HCT116 (cell line): ENCODE results near the gene KIAA1755. TPM values are rescaled to one million over a fixed set of nuclear protein-coding genes. Genes with fewer than 3 reads are reported as not detected.
"Not testable (repeated sequence)": the region's sequence is repeated elsewhere in the genome, so short reads cannot be mapped to it uniquely, and the experiment has no call there.

Experiments
- ATAC-seq: fragments of 200-7000 bp; cut with Tn5 transposase; 2 replicates; pipeline ENCODE4 v1.9.1; 2020; ENCODE audit warnings: mild to moderate bottlenecking, moderate library complexity
- BruUV-seq: library from RNA; stranded (reverse); fragments of 400-500 nt; replicated peaks from 2 replicates; lab custom pipeline; 2021; lab: Mats Ljungman, UMichigan
- CTCF ChIA-PET: fragments of 300-600 bp; sonication (Branson Sonifier 250); formaldehyde crosslinking; loops from one replicate; lab custom pipeline; 2021; ENCODE audit warnings: antibody characterized with exemption; lab: Charles Lee
- POLR2A ChIA-PET: fragments of 300-600, 350-600 bp; sonication (Branson Sonifier 250); formaldehyde crosslinking; loops from one replicate; lab custom pipeline; 2021; ENCODE audit warnings: antibody characterized with exemption; lab: Charles Lee
- RAD21 ChIA-PET, 2 experiments: fragments of 300-600 bp; sonication (Branson Sonifier 250); formaldehyde crosslinking; loops; one replicate each; lab custom pipeline; 2023; ENCODE audit warnings: low total read pairs in 2 of 2; ENCODE audit not compliant: uncharacterized antibody in 2 of 2, unreplicated experiment in 2 of 2, low non-redundant PET in 1 of 2; lab: Charles Lee
- DNase-seq: peaks from one replicate; pipeline ENCODE4 v3.0.0-alpha.2; 2010; ENCODE audit warnings: low read depth, low spot score
- H2AFZ ChIP-seq: fragments of 200-600 bp; shearing (Covaris generic), sonication (generic); 2 replicates; pipeline ENCODE4 v1.6.1; 2017; ENCODE audit warnings: low read depth, mixed run types, mixed read lengths, antibody characterized with exemption, low read length; ENCODE audit not compliant: poor library complexity, severe bottlenecking
- H3K27ac ChIP-seq: 2 replicates; pipeline ENCODE4 v1.5.1; 2012; ENCODE audit warnings: low read depth, low read length
- H3K27me3 ChIP-seq: fragments of 200-600 bp; sonication (generic); 2 replicates; pipeline ENCODE4 v1.6.1; 2016; ENCODE audit warnings: mixed run types, low read length, mixed read lengths; ENCODE audit not compliant: insufficient read depth
- H3K36me3 ChIP-seq, 2 experiments: fragments of 200-500 bp in 1 of 2; fragments of 200-600 bp in 1 of 2; sonication (Bioruptor generic) in 1 of 2; sonication (generic) in 1 of 2; 2 replicates each; pipeline versions ENCODE4 v1.5.1 to v1.6.1; 2014 to 2016; ENCODE audit warnings: low read length in 2 of 2, inconsistent platforms in 1 of 2, mixed read lengths in 1 of 2, mixed run types in 1 of 2; ENCODE audit not compliant: insufficient read depth in 2 of 2, control insufficient read depth in 1 of 2
- H3K4me1 ChIP-seq, 2 experiments: fragments of 200-600 bp in 1 of 2; sonication (generic) in 1 of 2; 2 replicates each; pipeline versions ENCODE4 v1.5.1 to v1.6.1; 2012 to 2017; ENCODE audit warnings: low read length in 2 of 2, inconsistent platforms in 1 of 2, mild to moderate bottlenecking in 1 of 2, mixed read lengths in 1 of 2, mixed run types in 1 of 2, moderate library complexity in 1 of 2; ENCODE audit not compliant: insufficient read depth in 2 of 2, control insufficient read depth in 1 of 2
- H3K4me2 ChIP-seq: fragments of 200-600 bp; sonication (generic); 2 replicates; pipeline ENCODE4 v1.6.1; 2017; ENCODE audit warnings: mixed run types, low read length, mixed read lengths
- H3K4me3 ChIP-seq, 2 experiments: fragments of 200-600 bp in 1 of 2; sonication (generic) in 1 of 2; replicated peaks in 1 of 2; 2 replicates each; pipeline ENCODE4 v1.5.1; 2011 to 2016; ENCODE audit warnings: low read length in 2 of 2, control low read depth in 1 of 2, low read depth in 1 of 2, mild to moderate bottlenecking in 1 of 2, mixed read lengths in 1 of 2, mixed run types in 1 of 2
- H3K79me2 ChIP-seq: fragments of 200-600 bp; sonication (generic); 2 replicates; pipeline ENCODE4 v1.6.1; 2017; ENCODE audit warnings: mild to moderate bottlenecking, mixed run types, low read length, moderate library complexity, mixed read lengths; ENCODE audit not compliant: insufficient read depth
- H3K9ac ChIP-seq: fragments of 200-600 bp; sonication (generic); 2 replicates; pipeline ENCODE4 v1.6.1; 2016; ENCODE audit warnings: low read length, mixed read lengths
- H3K9me2 ChIP-seq: fragments of 200-600 bp; sonication (generic), shearing (Covaris generic); 2 replicates; pipeline ENCODE4 v1.6.1; 2017; ENCODE audit warnings: mixed run types, mild to moderate bottlenecking, moderate library complexity; ENCODE audit not compliant: insufficient read depth
- H3K9me3 ChIP-seq, 2 experiments: fragments of 200-500 bp in 1 of 2; fragments of 200-600 bp in 1 of 2; sonication (Bioruptor generic) in 1 of 2; sonication (generic) in 1 of 2; 2 replicates each; pipeline ENCODE4 v1.6.1; 2014 to 2017; ENCODE audit warnings: low read length in 2 of 2, mixed read lengths in 2 of 2, inconsistent platforms in 1 of 2, low read depth in 1 of 2, mild to moderate bottlenecking in 1 of 2, mixed run types in 1 of 2, moderate library complexity in 1 of 2; ENCODE audit not compliant: control insufficient read depth in 1 of 2, insufficient read depth in 1 of 2
- H4K20me1 ChIP-seq: fragments of 200-600 bp; sonication (generic), shearing (Covaris generic); 2 replicates; pipeline ENCODE4 v1.6.1; 2017; ENCODE audit warnings: mixed run types, mild to moderate bottlenecking, moderate library complexity; ENCODE audit not compliant: insufficient read depth
- ATF3 ChIP-seq: IDR thresholded peaks from 2 replicates; pipeline ENCODE4 v1.6.1; 2012
- CBX3 ChIP-seq: IDR thresholded peaks from 2 replicates; pipeline ENCODE4 v1.6.1; 2012; ENCODE audit warnings: low read depth
- CEBPB ChIP-seq: IDR thresholded peaks from 2 replicates; pipeline ENCODE4 v1.6.1; 2012; ENCODE audit warnings: low read depth
- EGR1 ChIP-seq: IDR thresholded peaks from 2 replicates; pipeline ENCODE4 v1.6.1; 2012; ENCODE audit warnings: low read depth
- POLR2A ChIP-seq: IDR thresholded peaks from 2 replicates; pipeline ENCODE4 v1.7.0; 2011; ENCODE audit warnings: borderline replicate concordance; ENCODE audit not compliant: insufficient read depth, insufficient read length; ENCODE audit errors: extremely low read depth
- POLR2AphosphoS5 ChIP-seq: IDR thresholded peaks from 2 replicates; pipeline ENCODE4 v1.6.1; 2011; ENCODE audit warnings: mild to moderate bottlenecking, low read depth, low read length, moderate library complexity
- TCF7L2 ChIP-seq: IDR thresholded peaks from 2 replicates; pipeline ENCODE4 v1.7.0; 2011; ENCODE audit warnings: borderline replicate concordance, inconsistent platforms; ENCODE audit not compliant: insufficient read depth, insufficient read length; ENCODE audit errors: extremely low read depth
- intact Hi-C: fragments of 100-400 bp; cut with micrococcal nuclease; formaldehyde crosslinking; loops from 2 replicates; pipeline ENCODE4 v1.10.0; 2022
- total RNA-seq: library from RNA; stranded (reverse); gene quantifications from one replicate; pipeline ENCODE4 v1.2.1, GENCODE V29; 2021; ENCODE audit not compliant: unreplicated experiment
- TF ChIP-seq, protein P1 (sequence below), 3 experiments: fragments of 200-600 bp in 1 of 3; sonication (generic) in 1 of 3; IDR thresholded peaks in 2 of 3; conservative IDR thresholded peaks in 1 of 3; 2 replicates each; pipeline ENCODE4 v1.5.1; 2012 to 2017; ENCODE audit warnings: low read depth in 2 of 3, low read length in 2 of 3, antibody characterized with exemption in 1 of 3, borderline replicate concordance in 1 of 3, control low read depth in 1 of 3, mild to moderate bottlenecking in 1 of 3, mixed read lengths in 1 of 3, mixed run types in 1 of 3, moderate library complexity in 1 of 3; ENCODE audit not compliant: insufficient read depth in 1 of 3
- TF ChIP-seq, protein P2 (sequence below): IDR thresholded peaks from 2 replicates; pipeline ENCODE4 v1.6.1; 2012; ENCODE audit warnings: low read depth

Gene KIAA1755
- total RNA-seq, 1 experiment from 2014 or later, result not detected

DNA sequence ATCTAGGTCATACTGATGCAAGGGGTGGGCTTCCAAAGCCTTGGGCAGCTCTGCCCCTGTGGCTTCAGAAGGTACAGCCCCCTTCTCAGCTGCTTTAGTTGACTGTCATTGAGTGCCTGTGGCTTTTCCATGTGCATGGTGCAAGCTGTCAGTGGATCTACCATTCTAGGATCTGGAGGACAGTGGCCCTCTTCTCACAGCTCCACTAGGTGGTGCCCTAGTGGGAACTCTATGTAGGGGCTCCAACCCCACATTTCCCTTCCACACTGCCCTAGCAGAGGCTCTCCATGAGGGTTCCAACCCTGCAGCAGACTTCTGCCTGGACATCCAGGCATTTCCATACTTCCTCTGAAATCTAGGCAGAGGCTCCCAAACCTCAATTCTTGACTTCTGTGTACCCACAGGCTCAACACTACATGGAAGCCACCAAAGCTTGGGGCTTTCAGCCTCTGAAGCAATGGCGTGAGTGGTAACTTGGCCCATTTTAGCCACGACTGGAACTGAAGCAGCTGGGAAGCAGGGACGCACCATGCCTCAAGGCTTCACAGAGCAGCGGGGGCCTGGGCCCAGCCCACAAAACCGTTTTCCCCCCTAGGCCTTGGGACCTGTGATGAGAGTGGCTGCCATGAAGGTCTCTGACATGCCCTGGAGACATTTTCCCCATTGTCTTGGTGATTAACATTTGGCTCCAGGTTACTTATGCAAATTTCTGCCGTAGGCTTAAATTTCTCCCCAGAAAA, 20.8 kb upstream of the KIAA1755 start:
- RAD21 ChIA-PET, POLR2A ChIA-PET, CTCF ChIA-PET, H3K36me3 ChIP-seq, H3K79me2 ChIP-seq, H3K9me3 ChIP-seq, H3K9me2 ChIP-seq, H3K4me3 ChIP-seq, H3K27me3 ChIP-seq, H2AFZ ChIP-seq, H3K4me2 ChIP-seq, H3K9ac ChIP-seq, H3K27ac ChIP-seq, DNase-seq, BruUV-seq, intact Hi-C loops, H4K20me1 ChIP-seq: not testable (repeated sequence)
- peaks cover 7 to 15% of the 10 kb centered on the region in 2 experiments; a peak in 3 of 4 replicates for H3K4me1 ChIP-seq
- 0 out of 2 replicates have a peak, but pooled peaks have one; percentile 20 for ATAC-seq
- TF ChIP-seq, protein P1, sequence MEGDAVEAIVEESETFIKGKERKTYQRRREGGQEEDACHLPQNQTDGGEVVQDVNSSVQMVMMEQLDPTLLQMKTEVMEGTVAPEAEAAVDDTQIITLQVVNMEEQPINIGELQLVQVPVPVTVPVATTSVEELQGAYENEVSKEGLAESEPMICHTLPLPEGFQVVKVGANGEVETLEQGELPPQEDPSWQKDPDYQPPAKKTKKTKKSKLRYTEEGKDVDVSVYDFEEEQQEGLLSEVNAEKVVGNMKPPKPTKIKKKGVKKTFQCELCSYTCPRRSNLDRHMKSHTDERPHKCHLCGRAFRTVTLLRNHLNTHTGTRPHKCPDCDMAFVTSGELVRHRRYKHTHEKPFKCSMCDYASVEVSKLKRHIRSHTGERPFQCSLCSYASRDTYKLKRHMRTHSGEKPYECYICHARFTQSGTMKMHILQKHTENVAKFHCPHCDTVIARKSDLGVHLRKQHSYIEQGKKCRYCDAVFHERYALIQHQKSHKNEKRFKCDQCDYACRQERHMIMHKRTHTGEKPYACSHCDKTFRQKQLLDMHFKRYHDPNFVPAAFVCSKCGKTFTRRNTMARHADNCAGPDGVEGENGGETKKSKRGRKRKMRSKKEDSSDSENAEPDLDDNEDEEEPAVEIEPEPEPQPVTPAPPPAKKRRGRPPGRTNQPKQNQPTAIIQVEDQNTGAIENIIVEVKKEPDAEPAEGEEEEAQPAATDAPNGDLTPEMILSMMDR (IDR thresholded peaks at IDR 0.05 in 2 of 3, conservative IDR thresholded peaks at IDR 0.05 in 1 of 3; ENCODE audit: borderline replicate concordance in 1 of 3, insufficient read depth in 1 of 3, low read depth in 2 of 3, low read length in 2 of 3), result peak in 2 of 3 experiments; percentile 18 to 30; a peak in 2 of 6 replicates

DNA sequence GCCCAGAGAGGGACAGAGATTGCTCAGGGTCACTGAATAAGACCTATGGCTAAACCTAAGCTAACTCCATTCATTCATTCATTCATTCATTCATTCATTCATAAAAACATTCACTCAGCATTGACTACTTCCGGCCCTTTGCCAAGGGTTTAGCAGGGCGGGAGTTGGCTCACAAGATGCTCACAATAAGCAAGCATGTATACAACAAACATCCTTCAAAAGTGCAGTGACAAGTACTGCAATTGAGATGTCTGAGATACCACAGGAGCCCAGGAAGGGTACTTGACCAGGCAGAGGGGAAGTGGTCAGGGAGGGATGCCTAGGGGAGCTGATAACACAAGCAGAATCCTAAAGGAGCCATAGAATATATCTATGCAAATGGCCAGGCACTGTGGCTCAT, 18.2 kb upstream of the KIAA1755 start:
- Histone ChIP-seq H3K4me1 (peaks cover 7 to 29% of the 10 kb centered on the region in 2 experiments; a peak in 3 of 4 replicates), H3K36me3 (no peaks in the 10 kb centered on the region), H3K27me3 (no peaks in the 10 kb centered on the region), H2AFZ (no peak overlapping the region), H3K79me2 (no peaks in the 10 kb centered on the region), H3K9ac (no peak overlapping the region), H3K27ac (no peak overlapping the region), H3K9me2 (no peaks in the 10 kb centered on the region), H3K9me3 (no peaks in the 10 kb centered on the region; a peak in 1 of 4 replicates), H3K4me3 (no peak overlapping the region), H3K4me2 (no peak overlapping the region), H4K20me1 (no peaks in the 10 kb centered on the region)
- no TSS peak for BruUV-seq
- intact Hi-C loops, result no loop called here
- ChIA-PET CTCF (no interaction called here), POLR2A (no interaction called here), RAD21 (no interaction called here)
- no peak for DNase-seq
- ATAC-seq, result no peak
- no peak for TF ChIP-seq CEBPB
- no peak for TF ChIP-seq CBX3
- TF ChIP-seq TCF7L2, result no peak
- no peak for TF ChIP-seq POLR2AphosphoS5
- no peak for TF ChIP-seq POLR2A
- TF ChIP-seq ATF3, result no peak
- TF ChIP-seq, protein P2, sequence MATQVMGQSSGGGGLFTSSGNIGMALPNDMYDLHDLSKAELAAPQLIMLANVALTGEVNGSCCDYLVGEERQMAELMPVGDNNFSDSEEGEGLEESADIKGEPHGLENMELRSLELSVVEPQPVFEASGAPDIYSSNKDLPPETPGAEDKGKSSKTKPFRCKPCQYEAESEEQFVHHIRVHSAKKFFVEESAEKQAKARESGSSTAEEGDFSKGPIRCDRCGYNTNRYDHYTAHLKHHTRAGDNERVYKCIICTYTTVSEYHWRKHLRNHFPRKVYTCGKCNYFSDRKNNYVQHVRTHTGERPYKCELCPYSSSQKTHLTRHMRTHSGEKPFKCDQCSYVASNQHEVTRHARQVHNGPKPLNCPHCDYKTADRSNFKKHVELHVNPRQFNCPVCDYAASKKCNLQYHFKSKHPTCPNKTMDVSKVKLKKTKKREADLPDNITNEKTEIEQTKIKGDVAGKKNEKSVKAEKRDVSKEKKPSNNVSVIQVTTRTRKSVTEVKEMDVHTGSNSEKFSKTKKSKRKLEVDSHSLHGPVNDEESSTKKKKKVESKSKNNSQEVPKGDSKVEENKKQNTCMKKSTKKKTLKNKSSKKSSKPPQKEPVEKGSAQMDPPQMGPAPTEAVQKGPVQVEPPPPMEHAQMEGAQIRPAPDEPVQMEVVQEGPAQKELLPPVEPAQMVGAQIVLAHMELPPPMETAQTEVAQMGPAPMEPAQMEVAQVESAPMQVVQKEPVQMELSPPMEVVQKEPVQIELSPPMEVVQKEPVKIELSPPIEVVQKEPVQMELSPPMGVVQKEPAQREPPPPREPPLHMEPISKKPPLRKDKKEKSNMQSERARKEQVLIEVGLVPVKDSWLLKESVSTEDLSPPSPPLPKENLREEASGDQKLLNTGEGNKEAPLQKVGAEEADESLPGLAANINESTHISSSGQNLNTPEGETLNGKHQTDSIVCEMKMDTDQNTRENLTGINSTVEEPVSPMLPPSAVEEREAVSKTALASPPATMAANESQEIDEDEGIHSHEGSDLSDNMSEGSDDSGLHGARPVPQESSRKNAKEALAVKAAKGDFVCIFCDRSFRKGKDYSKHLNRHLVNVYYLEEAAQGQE, result no peak
- TF ChIP-seq, protein P1 (IDR thresholded peaks at IDR 0.05 in 2 of 3, conservative IDR thresholded peaks at IDR 0.05 in 1 of 3; ENCODE audit: borderline replicate concordance in 1 of 3, insufficient read depth in 1 of 3, low read depth in 2 of 3, low read length in 2 of 3), result no peak
- TF ChIP-seq EGR1, result no peak
